Measurements from ENCODE around the gene PCK1.

DNA sequence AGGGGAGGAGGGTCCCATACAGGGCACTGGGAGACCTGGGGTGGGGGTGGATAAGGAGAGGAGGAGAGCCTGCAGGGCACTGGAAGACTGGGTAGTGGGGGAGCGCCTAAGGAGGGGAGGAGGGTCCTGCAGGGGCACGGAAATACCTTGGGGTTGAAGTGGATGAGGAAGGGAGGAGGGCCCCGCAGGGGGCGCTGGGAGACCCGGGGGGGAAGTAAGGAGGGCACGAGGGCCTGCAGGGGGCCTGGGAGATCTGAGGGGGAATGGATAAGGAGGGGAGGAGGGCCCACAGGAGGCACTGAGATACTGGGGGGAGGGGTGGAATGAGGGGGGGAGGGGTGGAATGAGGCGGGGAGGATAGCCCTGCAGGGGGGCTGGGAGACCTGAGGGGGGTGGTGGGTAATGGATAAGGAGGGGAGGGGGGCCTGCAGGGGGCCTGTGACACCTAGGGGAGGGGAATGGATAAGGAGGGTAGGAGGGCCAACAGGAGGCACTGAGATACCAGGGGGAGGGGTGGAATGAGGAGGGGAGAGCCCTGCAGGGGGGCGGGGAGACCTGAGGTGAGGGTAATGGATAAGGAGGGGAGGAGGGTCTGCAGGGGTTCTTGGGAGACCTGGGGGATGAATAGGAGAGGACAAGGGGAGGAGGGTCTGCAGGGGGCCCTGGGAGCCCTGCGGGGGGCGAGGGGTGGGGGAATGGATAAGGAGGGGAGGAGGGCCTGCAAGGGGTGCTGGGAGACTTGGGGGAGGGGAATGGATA lies 35.4 kb upstream of the PCK1 start:
- TF ChIP-seq SIN3A (IDR thresholded peaks at IDR 0.05; ENCODE audit: borderline replicate concordance, insufficient read depth, low read length) (no peak), POLR2AphosphoS5 (IDR thresholded peaks at IDR 0.05; ENCODE audit: low read depth, low read length) (no peak), TAF1 (IDR thresholded peaks at IDR 0.05; ENCODE audit: borderline replicate concordance, insufficient read depth, low read length) (no peak)
